GM18526 (cell line): ENCODE results near the gene MAGI1.

Experiments
- POLR2A ChIP-seq: IDR thresholded peaks from 3 replicates; pipeline ENCODE4 v1.6.1; 2011; ENCODE audit not compliant: insufficient read length; ENCODE audit errors: extremely low read depth

MAGI1 gene

DNA sequence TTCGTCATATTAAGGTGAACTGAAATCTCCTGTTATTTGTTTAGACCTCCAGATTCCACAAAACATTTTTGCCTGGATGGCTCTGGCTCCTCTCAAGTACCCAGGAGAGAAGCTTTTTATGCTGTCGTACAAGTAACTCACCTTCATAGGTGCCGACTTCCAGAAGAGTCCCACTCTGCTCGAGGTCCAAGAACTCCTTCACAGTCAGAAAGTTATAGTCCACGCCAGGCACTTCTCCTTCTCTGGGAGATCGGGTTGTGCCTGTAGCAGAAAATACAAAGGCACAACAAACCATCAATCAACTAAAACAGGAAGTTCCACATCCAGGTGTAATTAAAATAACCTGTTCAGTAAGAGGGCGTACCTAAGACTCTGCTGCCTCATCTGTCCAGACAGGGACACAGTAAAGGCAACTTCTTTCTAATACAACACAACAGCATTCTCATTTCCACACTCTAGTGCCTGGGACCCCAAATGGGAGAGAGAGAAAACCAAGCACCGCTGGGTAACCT is 545.3 kb downstream of the MAGI1 start:
- TF ChIP-seq POLR2A, result no peak

DNA sequence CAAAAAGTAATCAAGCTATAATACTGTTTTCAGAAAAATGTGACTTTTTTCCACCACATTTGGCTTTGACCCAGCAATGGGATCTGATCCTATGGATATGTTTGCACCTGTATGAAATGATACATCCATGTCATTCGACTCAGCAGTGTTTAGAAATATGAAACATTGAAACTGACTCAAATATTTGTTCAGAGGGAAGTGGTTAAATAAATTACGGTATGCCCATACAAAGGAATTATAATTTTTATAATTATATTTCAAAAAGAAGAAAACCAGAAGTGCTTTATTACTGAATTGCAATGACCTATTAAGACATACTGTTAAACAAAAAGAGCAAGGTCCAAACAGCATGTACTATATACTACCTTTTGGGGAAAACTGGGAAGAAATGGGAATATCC is 546.5 kb downstream of the MAGI1 start:
- no peak for TF ChIP-seq POLR2A

DNA sequence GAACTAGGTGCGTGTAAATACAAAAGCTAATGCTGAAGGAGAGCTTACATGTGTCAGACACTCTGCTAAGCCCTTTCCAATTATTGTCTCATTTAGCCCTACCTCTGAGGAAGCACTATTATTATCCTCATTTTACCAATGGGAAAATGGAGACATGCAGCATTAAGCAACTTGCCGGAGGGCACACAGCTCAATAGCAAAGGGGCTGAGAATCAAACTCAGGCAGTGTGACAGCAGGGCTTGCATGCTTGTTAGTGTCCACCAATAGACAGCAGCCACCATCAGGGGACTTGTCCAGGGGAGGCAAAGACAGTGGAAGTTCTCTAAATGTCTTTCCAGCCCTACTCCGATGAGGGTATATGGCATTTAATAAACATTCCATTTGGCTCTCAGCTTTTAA is 548.6 kb downstream of the MAGI1 start:
- no peak for TF ChIP-seq POLR2A

DNA sequence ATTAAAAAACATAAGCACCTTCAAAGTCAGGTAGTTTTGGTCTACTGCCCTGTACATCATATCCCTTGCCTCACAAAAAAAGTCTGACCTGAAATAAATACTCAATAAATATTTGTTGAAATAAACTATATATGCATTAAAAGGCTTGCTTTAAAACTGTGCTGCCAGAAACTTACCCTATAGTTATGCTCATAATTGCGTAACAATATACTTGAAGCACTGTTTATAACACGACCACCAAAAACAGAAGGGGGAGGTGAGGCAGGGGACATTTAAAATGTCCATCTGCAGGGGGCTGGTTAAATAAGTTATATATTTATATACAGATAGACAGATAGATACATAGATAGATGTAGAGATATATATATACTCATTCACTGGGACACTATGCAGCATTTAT is 549.5 kb downstream of the MAGI1 start:
- TF ChIP-seq POLR2A, result no peak

DNA sequence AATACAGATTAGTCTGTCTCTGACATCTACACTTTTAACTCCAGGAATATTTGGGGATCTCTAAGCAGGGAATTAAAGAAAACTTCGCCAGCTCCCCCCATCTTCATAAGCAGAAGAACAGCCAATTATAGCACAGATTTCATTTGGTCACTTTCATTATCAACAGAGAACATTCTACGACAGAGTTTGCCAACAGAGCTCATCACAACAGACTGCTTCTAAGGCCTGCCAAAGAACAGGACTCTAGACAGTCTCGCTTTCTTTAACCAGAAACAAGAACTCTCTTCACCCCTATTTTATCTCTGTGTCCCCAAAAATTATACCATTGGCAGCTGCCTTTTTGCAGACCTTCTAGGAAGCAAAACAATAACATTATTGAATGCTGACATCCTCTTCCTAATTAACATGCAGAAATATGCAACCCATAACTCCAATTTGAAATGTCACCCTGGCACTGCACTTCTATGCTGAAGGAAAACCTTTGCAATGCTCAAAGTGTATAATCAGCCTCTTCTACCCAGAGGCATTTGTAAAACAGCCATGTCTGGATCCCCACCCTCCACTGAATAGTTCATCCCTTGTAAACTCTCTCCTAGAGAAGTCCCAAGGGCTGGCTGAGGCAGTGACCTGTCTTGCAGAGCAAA is 552.8 kb downstream of the MAGI1 start:
- TF ChIP-seq POLR2A, result no peak

DNA sequence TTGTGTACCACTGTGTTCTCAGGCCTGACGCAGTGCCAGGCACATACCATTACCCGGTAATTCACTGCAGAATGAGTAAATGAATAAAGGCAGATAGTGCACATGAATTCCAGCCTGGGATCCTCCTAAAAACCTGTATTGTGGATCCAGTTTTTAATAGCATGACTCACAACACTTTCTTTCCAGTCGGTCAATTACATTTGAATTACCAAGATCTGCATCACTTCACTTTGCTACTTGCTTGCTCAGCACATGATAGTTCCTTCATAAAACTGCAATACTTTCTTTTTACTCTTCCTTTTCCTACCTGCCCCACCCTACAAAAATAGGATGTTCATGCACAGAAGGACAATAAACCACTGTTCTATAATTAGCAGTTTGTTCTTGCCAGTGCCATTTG is 553.8 kb downstream of the MAGI1 start:
- no peak for TF ChIP-seq POLR2A

DNA sequence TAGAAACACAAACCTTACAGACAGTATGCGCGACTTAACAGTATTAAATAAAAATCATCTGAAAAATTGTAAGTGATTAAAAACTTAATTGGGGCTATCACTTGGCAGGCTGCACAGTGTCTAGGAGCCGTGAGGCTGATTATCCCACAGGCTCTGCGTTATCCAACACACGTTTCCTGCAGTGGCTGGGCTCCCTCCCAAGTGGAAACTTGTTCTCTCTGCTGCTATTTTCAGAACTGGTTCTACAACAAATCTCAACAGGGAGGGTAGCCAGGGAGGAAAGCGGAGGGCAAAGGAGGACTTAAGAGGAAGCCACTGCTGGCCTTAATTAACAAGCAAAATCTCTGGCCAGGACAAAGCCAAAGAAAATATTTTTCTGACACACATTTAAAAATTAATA is 555.2 kb downstream of the MAGI1 start:
- no peak for TF ChIP-seq POLR2A

DNA sequence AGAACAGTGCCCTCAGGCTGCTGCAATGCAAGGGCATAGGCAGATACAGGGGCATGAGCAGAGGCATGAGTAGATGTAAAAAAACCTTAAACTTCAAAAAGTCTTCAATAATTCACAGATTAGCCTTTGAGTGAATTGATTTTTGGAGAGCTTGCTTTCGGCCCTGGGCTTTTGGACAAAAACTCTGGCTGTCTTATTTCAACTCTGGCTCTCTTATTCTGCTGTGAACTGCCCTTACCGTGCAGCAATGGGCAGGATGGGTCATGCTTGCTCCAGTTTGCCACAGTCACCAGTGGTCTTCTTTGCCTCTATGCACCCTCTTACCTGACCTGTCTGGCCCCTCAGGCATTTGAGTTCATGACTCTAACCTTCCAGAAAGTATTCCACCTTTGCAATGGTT is 555.7 kb downstream of the MAGI1 start:
- no peak for TF ChIP-seq POLR2A

DNA sequence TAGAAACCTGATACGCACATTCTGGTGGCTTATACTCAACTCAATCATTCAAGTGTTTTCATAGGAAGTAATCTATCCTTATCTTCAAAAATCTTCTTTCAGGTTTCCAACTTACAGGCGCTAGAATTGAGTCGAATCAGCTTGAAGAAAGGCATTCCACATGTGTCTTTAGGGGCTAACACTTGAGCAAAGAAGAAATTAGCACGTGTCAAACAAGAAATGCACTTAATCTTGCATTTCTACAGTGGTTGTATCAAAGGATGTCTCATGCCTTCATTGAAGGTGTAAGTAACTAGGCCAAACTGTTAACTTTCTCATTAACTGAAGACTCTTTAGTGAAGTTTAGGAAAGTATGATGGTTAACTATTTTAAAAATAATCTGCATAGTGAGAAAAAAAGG is 557.6 kb downstream of the MAGI1 start:
- no peak for TF ChIP-seq POLR2A

DNA sequence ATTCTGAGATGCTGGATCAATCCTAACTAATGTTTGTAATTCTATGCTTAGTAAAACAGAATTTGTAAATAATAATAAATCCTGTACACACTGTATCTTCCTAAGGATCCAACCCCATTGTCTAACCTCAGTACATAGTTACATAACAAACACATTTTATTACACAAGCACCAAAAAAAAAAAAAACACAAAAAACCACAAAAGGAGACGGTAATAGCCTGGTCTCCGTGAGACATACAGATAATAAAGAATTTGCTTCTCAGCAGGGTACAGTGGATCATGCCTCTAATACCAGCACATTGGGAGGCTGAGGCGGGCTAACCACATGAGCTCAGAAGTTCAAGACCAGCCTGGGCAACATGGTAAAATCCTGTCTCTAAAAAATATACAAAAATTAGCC is 558.7 kb downstream of the MAGI1 start:
- no peak for TF ChIP-seq POLR2A

DNA sequence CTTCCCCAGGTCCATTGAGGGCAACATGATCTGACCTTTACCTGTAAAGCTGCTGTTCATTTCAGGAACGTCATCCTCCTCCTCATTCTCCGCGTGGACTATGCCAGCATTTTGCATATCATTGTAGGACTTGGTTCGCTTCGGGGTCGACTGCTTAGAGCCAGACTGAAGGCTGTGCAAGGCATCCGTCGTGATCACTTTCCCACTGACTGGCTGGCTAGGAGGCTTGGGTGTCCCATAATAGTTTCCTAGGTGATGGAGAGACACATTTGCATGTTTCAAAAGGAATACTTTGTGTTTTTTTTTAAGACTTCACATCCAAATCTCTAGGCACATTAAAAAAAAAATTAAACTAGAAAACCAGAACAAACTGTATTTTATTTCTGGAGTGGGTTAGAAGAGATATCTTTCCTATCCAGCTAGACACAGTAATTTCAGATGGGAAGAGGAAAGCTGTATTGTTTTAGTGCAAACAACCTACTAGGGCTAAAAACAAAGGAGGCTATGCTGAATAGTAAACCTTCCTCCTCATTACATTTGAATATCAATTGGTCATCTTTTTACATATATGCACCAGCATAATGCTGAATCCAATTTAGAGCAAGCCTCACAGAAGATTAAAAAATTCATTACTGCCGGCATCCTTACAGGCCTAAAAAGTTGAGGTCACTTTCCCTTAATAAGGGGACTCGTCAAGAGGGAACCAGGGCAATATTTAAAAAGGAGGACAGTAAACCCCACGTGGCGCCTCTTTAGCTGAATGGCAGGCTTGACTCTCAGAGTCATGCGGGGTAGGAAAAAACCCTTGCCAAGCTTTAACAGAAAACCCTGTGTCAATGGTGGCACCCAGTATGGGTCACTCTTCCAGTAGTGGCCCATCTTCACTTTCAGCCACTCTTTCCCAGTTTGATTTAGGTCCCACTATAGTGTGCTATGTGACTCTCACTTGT is 559.9 kb downstream of the MAGI1 start:
- no peak for TF ChIP-seq POLR2A

DNA sequence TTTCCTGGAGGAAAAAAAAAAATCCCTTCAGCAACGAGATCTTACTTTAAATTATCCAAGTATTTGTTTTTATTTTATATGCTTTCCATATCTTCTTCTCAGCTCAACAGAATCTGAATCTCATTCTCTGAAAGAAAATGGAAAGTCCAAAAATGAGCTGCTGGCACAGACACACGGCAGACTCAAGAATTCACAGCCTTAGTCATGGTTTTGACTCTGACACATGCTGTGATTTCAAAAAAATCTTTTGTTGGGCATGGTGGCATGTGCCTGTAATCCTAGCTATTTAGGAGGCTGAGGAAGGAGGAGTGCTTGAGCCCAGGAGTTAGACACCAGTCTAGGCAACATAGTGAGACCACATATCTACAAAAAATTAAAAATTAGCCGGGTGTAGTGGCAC is 565.0 kb downstream of the MAGI1 start:
- TF ChIP-seq POLR2A, result no peak

DNA sequence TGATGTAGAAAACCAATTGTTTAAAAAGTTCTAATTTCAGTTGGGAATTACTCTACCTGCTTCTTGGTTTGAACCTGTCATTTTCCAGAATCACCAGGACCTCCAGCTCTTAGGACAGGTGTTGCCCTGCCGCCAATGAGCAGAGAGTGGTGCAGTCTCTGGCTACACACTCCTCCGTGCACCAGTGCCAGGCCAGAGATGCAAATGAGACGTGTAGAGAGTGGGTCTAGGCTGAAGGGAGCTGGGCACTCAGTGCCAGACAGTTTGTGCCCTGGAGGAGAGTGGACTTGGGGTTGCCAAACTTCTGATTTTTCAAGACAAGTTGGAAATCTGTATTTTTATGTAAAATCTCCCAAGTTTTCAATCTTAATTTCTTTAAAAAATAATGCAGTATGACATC is 566.2 kb downstream of the MAGI1 start:
- TF ChIP-seq POLR2A, result no peak

DNA sequence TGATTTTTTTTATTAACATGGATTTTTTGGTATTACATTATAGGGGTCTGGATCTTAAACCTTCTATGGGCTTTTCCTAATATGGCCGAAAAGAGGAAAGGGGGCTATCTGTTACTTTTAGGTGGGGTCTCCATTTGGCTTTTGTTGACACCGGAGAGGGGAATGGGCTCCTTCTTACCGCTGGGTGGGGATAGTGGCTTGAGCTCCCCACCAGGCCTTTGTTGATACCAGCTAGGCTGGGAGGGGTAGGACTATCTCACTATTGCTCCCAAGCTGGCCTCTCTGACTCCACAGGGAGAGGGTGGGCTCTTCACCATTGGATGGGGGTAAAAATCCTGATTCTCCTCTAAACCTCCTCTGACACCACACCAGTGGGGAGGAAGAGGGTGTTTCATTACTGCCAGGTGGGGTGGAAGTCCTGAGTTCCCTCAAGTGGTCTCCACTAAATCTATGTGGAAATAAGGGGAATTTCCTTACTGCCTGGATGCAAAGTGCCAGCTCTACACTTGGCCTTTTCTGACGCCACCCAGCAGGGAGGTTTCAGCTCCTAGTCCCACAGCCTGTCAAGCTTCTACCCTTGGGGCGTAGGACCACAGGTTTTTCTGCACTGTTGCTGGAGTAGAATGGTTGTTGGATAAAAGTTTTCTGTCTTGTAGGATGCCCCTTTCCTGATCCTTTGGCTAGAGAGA is 572.3 kb downstream of the MAGI1 start:
- TF ChIP-seq POLR2A, result no peak

DNA sequence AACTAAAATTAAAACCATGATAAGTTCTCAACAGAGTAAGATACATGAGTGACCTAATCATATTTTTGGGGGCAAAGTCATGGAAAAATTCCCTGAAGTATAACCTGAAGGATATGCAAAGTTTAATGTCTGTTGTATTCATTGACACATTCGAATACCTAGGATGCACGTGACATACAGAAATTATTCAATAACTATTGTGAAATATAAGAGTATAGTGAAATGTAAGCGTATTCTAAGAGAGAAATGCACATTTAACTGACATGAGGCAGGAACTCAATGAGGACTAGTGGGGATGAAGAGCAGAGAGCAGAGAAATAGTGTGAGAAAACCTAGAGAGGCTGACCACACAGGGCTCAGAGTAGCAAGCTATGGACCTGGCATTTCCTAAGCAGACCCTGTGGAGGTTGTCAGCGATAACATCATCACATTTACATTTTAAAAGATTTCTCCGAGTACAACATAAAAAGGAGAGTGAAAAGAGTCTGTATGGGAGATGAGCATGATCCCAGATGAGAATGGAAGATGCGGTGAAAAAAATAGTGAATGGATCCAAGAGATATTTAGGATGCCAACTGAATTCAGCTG is 588.8 kb downstream of the MAGI1 start:
- no peak for TF ChIP-seq POLR2A

DNA sequence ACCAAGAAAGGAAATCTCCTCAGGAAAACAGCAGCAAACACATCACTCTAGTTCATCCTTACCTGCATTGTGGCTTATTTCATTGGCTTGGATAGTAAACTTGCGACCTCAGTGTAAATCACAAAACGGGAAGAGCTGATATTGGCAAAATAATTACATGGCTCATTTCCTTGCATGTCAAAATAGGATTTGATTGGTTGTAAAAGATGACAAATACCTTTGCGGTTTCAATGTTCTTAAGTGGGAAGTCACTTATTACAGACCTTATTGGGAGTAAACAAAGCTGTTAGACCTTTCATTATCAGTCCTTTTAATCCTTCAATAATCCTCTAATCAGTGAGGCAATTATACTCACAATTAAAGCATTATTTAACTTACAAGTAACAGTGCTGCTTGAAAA is 590.6 kb downstream of the MAGI1 start:
- no peak for TF ChIP-seq POLR2A

DNA sequence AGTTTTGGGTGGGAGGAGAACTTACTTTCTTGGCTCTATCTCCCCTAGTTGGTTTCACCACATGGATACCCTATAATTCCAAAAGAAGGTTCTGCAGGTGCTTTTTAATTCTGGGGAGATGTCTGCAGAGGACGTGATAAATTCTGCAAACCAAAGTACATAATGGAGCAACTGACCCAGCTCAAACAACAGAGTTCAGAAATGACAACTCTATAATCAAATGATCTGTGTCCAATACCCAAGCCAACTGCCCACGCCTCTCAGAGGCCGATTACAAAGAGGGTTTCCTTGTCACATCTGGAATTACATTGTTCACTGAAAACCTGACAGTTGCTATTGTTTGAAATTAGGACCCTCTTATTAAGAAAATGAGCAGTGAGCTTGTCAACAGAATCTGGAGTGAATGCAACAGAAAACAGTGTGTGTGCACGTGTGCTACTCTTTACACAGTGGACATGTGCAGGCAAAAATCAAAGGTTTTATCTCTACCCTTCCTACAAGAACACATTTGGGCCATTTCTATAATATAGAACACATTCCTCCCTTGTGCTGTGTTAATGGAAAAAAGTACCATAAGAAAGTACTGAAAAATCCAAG is 593.0 kb downstream of the MAGI1 start:
- no peak for TF ChIP-seq POLR2A
